ENCODE measurements around the gene GPR161.

Gene GPR161

DNA sequence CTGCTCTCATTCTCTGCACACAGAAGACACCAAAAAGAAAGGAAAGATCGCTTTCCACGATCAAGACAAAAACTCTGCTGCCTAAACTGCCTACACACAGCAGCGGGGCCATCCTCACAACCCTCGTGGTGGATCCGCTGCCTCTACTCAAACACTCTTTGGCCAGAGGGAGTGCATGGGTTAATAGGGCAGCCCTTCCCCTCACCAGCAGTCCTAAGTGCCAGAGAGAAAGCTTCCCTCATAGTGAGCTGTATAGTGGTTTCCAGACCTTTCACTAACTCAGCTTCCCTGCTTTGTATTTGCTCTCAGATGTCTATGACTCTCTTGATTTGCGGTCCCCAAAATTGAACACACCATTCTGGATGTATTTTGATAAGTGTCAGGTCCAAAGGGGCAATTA lies 30.9 kb downstream of the GPR161 start:
- DNase-seq, result no peak

- no peak for DNase-seq
Measured at GRCh38 chr1:168104535-168104934, 32.2 kb downstream of the GPR161 start.

GRCh38 chr1:168102487-168102886 lies 34.2 kb downstream of the GPR161 start:
- no peak for DNase-seq

GRCh38 chr1:168101336-168101735 lies 35.4 kb downstream of the GPR161 start:
- DNase-seq, result no peak

- DNase-seq, result no peak
Measured at GRCh38 chr1:168100315-168101002, 36.3 kb downstream of the GPR161 start.

GRCh38 chr1:168099337-168099801 lies 37.4 kb downstream of the GPR161 start:
- no peak for DNase-seq

DNA sequence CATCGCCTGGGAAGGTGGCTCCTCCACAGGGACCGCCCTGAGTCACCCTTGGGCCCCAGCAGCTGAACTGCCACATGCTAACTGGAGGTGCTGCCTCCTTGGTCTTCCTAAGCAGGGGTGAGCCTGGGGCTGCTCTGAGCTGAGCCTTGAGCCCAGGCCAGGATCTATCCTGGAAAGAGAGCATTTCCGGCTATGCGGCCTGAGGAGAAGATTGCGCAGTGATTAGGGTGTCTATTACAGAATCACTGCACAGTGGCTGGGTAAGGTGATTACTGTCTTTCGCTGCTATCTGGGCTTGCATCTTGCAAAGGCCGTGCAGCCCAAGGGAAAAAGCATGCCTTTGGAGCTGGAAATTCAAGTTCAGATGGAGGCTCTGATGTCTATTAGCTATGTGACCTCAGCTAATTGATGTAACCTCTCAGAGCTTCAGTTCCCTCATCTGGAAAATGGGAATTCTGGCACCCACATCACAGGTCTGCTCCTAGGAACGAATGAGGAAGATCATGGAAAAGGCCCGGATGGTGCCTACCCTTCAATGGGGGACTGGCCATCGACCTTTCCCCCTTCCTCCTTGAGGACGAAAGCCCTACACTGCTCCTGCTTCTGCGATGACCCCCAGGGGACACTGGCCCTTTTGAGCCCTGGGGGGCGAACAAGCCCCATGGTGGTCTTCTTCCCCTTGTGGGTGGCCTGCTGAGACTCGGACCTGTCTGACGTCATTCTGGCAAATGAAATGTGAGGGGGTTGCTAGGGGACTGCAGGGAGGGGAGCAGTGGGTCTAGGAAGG lies 38.0 kb downstream of the GPR161 start:
- no peak for DNase-seq

DNA sequence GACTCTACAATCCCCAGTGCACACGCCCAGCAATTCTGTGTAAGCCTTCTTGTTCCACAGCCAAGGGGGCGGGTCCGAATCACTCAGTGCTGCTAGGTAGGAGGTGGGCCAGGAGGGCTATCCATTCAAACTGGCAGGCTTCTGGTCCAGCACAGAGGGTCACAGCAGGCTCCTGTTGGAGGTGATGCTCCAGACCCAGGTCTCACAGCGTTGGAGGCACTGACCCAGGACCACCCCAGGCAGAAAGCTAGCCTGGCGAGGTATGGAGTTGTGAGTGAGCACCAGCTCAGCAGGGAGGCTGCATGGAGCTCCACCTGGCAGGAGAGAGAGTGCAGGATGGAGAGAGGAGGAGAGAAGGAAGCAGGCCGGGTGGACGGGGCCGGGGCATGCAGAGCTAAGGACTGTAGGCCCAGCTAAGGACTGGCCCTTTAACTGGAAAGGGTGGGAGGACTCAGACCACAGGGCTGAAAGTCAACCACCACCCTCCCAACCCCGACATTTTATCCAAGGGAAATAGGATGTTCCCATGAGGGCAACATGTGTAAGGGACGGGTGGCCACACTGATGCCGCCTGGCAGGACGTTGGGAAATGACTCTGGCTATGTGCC lies 38.7 kb downstream of the GPR161 start:
- DNase-seq, result no peak

DNA sequence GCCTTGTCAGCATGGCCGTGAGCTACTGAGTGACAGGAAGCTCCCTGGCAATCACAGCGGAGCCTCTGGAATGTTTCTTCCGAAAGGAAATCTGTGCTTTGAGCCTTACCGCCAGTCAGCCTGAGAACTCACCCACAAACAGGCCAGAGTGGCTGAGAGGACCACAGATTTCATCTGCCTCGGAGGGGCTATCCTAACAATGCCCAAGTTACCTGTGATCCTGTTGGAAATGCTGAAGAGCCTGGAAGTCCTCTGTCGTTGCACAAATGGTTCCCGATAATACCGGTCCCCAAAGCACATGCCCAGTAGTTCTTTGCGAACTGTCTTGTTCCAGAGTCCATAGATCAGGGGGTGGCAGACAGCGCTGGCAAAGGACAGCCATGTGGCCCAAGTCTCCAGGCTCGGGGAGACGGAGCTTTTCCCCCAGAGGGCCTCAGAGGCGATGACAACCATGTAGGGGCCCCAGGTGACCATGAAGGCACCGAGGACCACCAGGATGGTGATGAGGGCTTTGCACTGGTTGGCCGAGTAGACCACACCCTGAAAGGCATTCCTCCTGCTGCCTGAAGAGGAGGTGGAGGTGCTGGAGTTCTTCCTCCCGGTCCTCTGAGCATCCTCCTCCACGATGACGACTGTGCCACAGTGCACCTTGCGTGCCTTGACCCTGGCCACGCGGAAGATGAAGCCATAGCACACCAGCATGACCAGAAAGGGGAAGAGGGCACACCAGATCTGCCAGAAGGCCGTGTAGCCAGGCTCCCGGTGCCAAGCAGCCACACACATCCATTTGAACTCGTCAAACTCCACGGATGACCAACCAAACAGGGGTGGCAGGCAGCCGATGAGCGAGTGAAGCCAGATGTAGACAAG lies 40.2 kb downstream of the GPR161 start:
- no peak for DNase-seq

DNA sequence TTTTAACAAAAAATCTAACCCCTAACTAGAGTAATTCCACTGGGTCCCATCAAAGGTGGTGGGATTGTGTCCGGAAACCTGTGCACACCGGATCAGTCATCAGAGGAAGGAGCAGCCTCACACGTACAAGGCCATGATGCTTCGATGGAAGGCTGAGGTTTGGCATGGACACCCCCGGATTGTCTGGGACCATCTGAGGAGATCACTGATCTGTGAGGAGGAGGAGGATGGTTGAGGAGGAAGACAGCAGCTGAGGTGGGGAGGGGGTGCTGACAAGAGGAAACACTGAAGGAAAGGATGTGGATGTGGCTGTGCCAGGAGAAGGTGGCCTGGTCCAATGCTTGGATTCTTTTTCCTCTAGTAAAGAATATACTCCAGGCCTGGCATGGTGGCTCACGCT lies 41.3 kb downstream of the GPR161 start:
- DNase-seq, result no peak

- no peak for DNase-seq
Measured at GRCh38 chr1:168093616-168094015, 43.1 kb downstream of the GPR161 start.

DNA sequence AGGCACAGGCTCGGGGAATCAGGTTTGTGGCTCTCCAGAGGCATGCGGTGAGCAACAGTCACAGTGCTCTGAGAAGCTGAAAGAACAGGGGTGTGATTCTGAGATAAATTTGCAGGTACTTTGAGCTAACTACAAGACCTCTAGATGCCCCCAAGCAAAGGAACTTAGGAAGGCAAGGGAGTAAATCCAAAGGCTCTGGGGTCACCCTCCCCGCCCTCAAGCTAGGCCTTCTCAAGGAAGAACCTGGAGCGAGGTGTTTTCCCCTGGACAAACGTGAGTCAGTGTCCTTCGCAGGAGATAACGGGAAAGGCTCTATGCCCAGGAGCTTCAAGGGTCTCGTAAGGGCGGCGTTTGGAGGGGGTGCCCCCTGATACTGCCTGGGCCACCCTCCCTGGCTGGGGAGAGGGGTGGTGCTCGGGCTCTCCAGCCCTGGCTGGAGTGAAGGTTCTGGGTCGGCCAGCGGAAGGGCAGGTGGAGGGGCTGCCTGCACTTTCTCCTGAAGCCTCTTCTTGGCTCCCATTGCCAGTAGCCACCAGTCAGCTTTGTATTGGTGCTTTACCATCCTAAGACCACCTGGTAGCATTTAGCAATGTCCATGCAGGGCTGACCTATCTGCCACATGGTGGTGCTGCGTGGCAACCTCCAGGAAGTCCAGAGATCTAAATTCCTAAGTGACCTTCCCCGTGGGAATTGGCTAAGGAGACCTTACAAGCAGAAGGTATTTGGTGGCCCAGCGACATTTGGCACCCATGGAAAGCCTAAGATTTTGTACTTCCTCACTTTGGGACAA lies 44.0 kb downstream of the GPR161 start:
- DNase-seq, result no peak

GRCh38 chr1:168091720-168092550 lies 44.8 kb downstream of the GPR161 start:
- DNase-seq, result no peak

DNA sequence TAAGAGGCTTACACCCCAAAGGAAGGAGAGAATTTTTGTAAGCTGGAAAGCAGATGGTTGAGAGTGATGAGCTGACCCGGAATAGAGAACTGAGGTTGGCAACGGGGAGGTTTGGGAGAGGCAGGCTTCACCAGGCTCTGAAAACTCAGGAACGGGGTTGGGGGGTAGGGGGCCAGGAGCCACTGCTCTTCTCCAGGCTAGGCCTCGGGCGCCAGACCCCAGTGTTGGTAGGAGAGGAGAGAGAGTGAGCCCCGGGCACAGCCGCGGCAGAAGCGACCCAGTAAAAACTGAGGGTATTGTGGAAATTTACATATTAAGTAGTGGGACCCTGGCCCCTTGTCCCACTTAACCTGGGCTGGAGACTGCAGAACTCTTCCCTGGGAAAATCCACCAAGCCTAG lies 45.7 kb downstream of the GPR161 start:
- DNase-seq, result no peak

GRCh38 chr1:168090395-168090794 lies 46.3 kb downstream of the GPR161 start:
- no peak for DNase-seq

DNA sequence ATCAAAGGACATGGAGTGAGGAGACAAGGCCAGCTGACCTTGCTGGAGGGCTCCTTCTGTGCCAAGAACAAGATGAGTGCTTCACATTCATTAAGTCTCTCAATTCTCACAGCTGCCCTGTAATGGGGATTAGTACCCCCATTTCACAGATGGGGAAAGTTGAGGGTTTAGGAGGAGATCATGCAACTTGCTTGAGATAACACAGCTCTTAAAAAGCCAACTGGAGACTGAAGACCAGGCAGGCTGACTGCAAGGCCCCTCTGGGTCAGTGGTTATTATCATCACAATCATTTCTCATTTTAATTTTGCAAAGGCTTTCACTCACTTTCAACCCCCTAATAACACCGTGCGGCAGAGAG lies 46.8 kb downstream of the GPR161 start:
- no peak for DNase-seq

GRCh38 chr1:168089326-168089978 lies 47.3 kb downstream of the GPR161 start:
- no peak for DNase-seq

- DNase-seq, result no peak
Measured at GRCh38 chr1:168088511-168089325, 48.0 kb downstream of the GPR161 start.

- DNase-seq, result no peak
Measured at GRCh38 chr1:168087696-168088095, 49.0 kb downstream of the GPR161 start.

GRCh38 chr1:168086438-168086837 lies 50.3 kb downstream of the GPR161 start:
- no peak for DNase-seq
